ENCODE data around the gene CIITA. TPM values are rescaled to one million over a fixed set of nuclear protein-coding genes. Genes with fewer than 3 reads are reported as not detected.

Gene CIITA
- total RNA-seq, 1 experiment from 2014 or later = not detected

GRCh38 chr16:10889855-10890254, 12.9 kb downstream of the CIITA start:
- H2BK120ac ChIP-seq (ENCODE audit: low read depth, low read length, poor library complexity, severe bottlenecking) = no peak overlapping the region
- no peaks in the 10 kb centered on the region for H3K23me2 ChIP-seq (ENCODE audit: insufficient read length, low read depth, low read length, poor library complexity, severe bottlenecking)
- Mint-ChIP-seq H3K36me3 (ENCODE audit: insufficient read depth in 1 of 3, low read depth in 3 of 3) (no peaks in the 10 kb centered on the region), H3K4me3 (no peak overlapping the region), H3K27me3 (ENCODE audit: low read depth) (peaks cover 9% of the 10 kb centered on the region), H3K9me3 (no peaks in the 10 kb centered on the region), H3K27ac (no peak overlapping the region), H3K4me1 (peaks cover 9 to 13% of the 10 kb centered on the region in 2 experiments)
- no peak overlapping the region for H3T11ph ChIP-seq (ENCODE audit: low read length)
- H3K9me3 ChIP-seq (ENCODE audit: control insufficient read depth, low read depth, low read length) = no peaks in the 10 kb centered on the region
- no peak overlapping the region for H2AFZ ChIP-seq (ENCODE audit: low read length)
- no peak overlapping the region for H3K14ac ChIP-seq (ENCODE audit: insufficient read depth, low read length)
- H3K79me2 ChIP-seq (ENCODE audit: insufficient read depth, low read length) = no peaks in the 10 kb centered on the region
- H3K18ac ChIP-seq (ENCODE audit: insufficient read length, low read depth, low read length) = no peak overlapping the region
- TF ChIP-seq CTCF (conservative IDR thresholded peaks at IDR 0.05) = no peak
- H4K8ac ChIP-seq (replicated peaks; ENCODE audit: insufficient read length, low read depth, low read length) = no peak overlapping the region
- H3K27me3 ChIP-seq (ENCODE audit: insufficient read depth, low read length) = no peaks in the 10 kb centered on the region
- no peak overlapping the region for H2BK20ac ChIP-seq (ENCODE audit: low read depth, low read length, poor library complexity, severe bottlenecking)
- no peak overlapping the region for H2AK5ac ChIP-seq (ENCODE audit: insufficient read length, low read length)
- H3K4ac ChIP-seq (ENCODE audit: low read depth, low read length) = no peak overlapping the region
- no peak overlapping the region for H2BK15ac ChIP-seq (ENCODE audit: low read depth, low read length)
- no peak overlapping the region for H3K4me2 ChIP-seq (ENCODE audit: insufficient read depth, insufficient read length, low read length)
- no peak overlapping the region for H3K9ac ChIP-seq (ENCODE audit: extremely low read depth, insufficient read length, low read length)
- no peak overlapping the region for H3K27ac ChIP-seq (ENCODE audit: insufficient read length, low read depth, low read length)
- no peak overlapping the region for H4K91ac ChIP-seq (ENCODE audit: insufficient read length, low read depth, low read length)
- H3K79me1 ChIP-seq (ENCODE audit: insufficient read depth, low read depth, low read length, poor library complexity, severe bottlenecking) = no peaks in the 10 kb centered on the region
- no peak overlapping the region for H2BK12ac ChIP-seq (ENCODE audit: insufficient read length, low read depth, low read length)
- H4K20me1 ChIP-seq (ENCODE audit: control insufficient read depth, insufficient read depth, insufficient read length) = no peaks in the 10 kb centered on the region
- no peak overlapping the region for H4K5ac ChIP-seq (ENCODE audit: insufficient read length, low read depth, low read length)
- no peak overlapping the region for H3K56ac ChIP-seq (ENCODE audit: insufficient read length, low read depth, low read length)
- DNase-seq = no peak
- H3K4me1 ChIP-seq (ENCODE audit: insufficient read depth, low read length) = no peaks in the 10 kb centered on the region
- no peak overlapping the region for H2BK5ac ChIP-seq (ENCODE audit: insufficient read length, low read length)
- H3K23ac ChIP-seq (ENCODE audit: insufficient read length, low read depth, low read length) = no peak overlapping the region
- WGBS (ENCODE audit: extremely low coverage, insufficient read length, low lambda C conversion rate) = no CpG with 5 or more reads among the region's 4 CpGs
